ENCODE measurements around the gene NDST3. TPM values are rescaled to one million over a fixed set of nuclear protein-coding genes. Genes with fewer than 3 reads are reported as not detected.
A peak's percentile ranks its signal among the peaks of the same experiment; 100 is the strongest.
"Not testable (repeated sequence)": the region's sequence is repeated elsewhere in the genome, so short reads cannot be mapped to it uniquely, and the experiment has no call there.

The NDST3 gene
- total and polyA plus RNA-seq, 2 donors from 2014 or later: 0.09 to 0.22 TPM

- FAIRE-seq: no peak
- no peak for TF ChIP-seq CTCF (IDR thresholded peaks at IDR 0.05; ENCODE audit: borderline replicate concordance, extremely low read depth, insufficient read depth)
Observed at GRCh38 chr4:118265312-118266144, 231.2 kb downstream of the NDST3 start.

GRCh38 chr4:118266145-118266496 is 231.8 kb downstream of the NDST3 start:
- not testable (repeated sequence) for H3K27me3 ChIP-seq (ENCODE audit: control insufficient read depth, insufficient read depth, low read length); FAIRE-seq; H3K4me3 ChIP-seq (ENCODE audit: low read length in 3 of 3)

More at GRCh38 chr4:118265312-118266144, 231.2 kb downstream of the NDST3 start:
- no peaks in the 10 kb centered on the region for H3K36me3 ChIP-seq (ENCODE audit: control insufficient read depth in 2 of 3, insufficient read depth in 3 of 3, low read length in 3 of 3)
- H3K4me3 ChIP-seq (ENCODE audit: low read length in 3 of 3): peak overlapping the region; percentile 50 to 61 (median 57)
- no peaks in the 10 kb centered on the region for H3K9me3 ChIP-seq (ENCODE audit: control insufficient read depth in 2 of 3, insufficient read depth in 1 of 3, low read length in 3 of 3)
- H3K27me3 ChIP-seq (ENCODE audit: control insufficient read depth, insufficient read depth, low read length): no peaks in the 10 kb centered on the region
- H3K4me1 ChIP-seq (ENCODE audit: control insufficient read depth in 2 of 3, insufficient read depth in 2 of 3, low read depth in 1 of 3, low read length in 3 of 3): no peaks in the 10 kb centered on the region
- intact Hi-C loops (cut with DNase I): no loop called here
- H3K9ac ChIP-seq (ENCODE audit: low read length in 3 of 3): no peak overlapping the region
- H3K27ac ChIP-seq (ENCODE audit: low read depth in 2 of 2, low read length in 2 of 2): no peak overlapping the region
- DNase-seq: peak; percentile 72 to 80 (median 74)

GRCh38 chr4:118268780-118269179 is 234.5 kb downstream of the NDST3 start:
- no peak overlapping the region for H3K4me3 ChIP-seq (ENCODE audit: low read length in 3 of 3)
- H3K4me1 ChIP-seq (ENCODE audit: control insufficient read depth in 2 of 3, insufficient read depth in 2 of 3, low read depth in 1 of 3, low read length in 3 of 3): no peaks in the 10 kb centered on the region
- no peak overlapping the region for H3K27ac ChIP-seq (ENCODE audit: low read depth in 2 of 2, low read length in 2 of 2)
- intact Hi-C loops (cut with DNase I): no loop called here
- H3K9ac ChIP-seq (ENCODE audit: low read length in 3 of 3): no peak overlapping the region
- H3K27me3 ChIP-seq (ENCODE audit: control insufficient read depth, insufficient read depth, low read length): no peaks in the 10 kb centered on the region
- no peaks in the 10 kb centered on the region for H3K9me3 ChIP-seq (ENCODE audit: control insufficient read depth in 2 of 3, insufficient read depth in 1 of 3, low read length in 3 of 3)
- no peaks in the 10 kb centered on the region for H3K36me3 ChIP-seq (ENCODE audit: control insufficient read depth in 2 of 3, insufficient read depth in 3 of 3, low read length in 3 of 3)
- FAIRE-seq: no peak
- DNase-seq: no peak
- no peak for TF ChIP-seq CTCF (IDR thresholded peaks at IDR 0.05; ENCODE audit: borderline replicate concordance, extremely low read depth, insufficient read depth)

More at GRCh38 chr4:118266145-118266496, 231.8 kb downstream of the NDST3 start:
- H3K9ac ChIP-seq (ENCODE audit: low read length in 3 of 3); H3K9me3 ChIP-seq (ENCODE audit: control insufficient read depth in 2 of 3, insufficient read depth in 1 of 3, low read length in 3 of 3); H3K27ac ChIP-seq (ENCODE audit: low read depth in 2 of 2, low read length in 2 of 2); DNase-seq; H3K36me3 ChIP-seq (ENCODE audit: control insufficient read depth in 2 of 3, insufficient read depth in 3 of 3, low read length in 3 of 3); H3K4me1 ChIP-seq (ENCODE audit: control insufficient read depth in 2 of 3, insufficient read depth in 2 of 3, low read depth in 1 of 3, low read length in 3 of 3); intact Hi-C loops (cut with DNase I): not testable (repeated sequence)

- FAIRE-seq (peak; percentile 96), DNase-seq (peak in 2 of 5 donors; percentile 71 to 74)
- H3K36me3 ChIP-seq (ENCODE audit: control insufficient read depth in 2 of 3, insufficient read depth in 3 of 3, low read length in 3 of 3): no peaks in the 10 kb centered on the region
- TF ChIP-seq CTCF (IDR thresholded peaks at IDR 0.05; ENCODE audit: borderline replicate concordance, extremely low read depth, insufficient read depth): peak; percentile 53
- H3K27me3 ChIP-seq (ENCODE audit: control insufficient read depth, insufficient read depth, low read length): no peaks in the 10 kb centered on the region
- no peak overlapping the region for H3K4me3 ChIP-seq (ENCODE audit: low read length in 3 of 3)
- H3K9ac ChIP-seq (ENCODE audit: low read length in 3 of 3): no peak overlapping the region
- no peak overlapping the region for H3K27ac ChIP-seq (ENCODE audit: low read depth in 2 of 2, low read length in 2 of 2)
- H3K4me1 ChIP-seq (ENCODE audit: control insufficient read depth in 2 of 3, insufficient read depth in 2 of 3, low read depth in 1 of 3, low read length in 3 of 3): no peaks in the 10 kb centered on the region
- no peaks in the 10 kb centered on the region for H3K9me3 ChIP-seq (ENCODE audit: control insufficient read depth in 2 of 3, insufficient read depth in 1 of 3, low read length in 3 of 3)
- intact Hi-C loops (cut with DNase I): no loop called here
Observed at GRCh38 chr4:118270492-118270891, 236.2 kb downstream of the NDST3 start.

Data from kidney (tissue), 14 donors.